A673 (cell line): ENCODE measurements around the gene NCKAP5. TPM values are rescaled to one million over a fixed set of nuclear protein-coding genes. Genes with fewer than 3 reads are reported as not detected.
A peak's percentile ranks its signal among the peaks of the same experiment; 100 is the strongest.

ENCODE experiments used
- BruUV-seq: library from RNA; stranded (reverse); fragments of 400-500 nt; replicated peaks from 2 replicates; lab custom pipeline; 2021; lab: Mats Ljungman, UMichigan
- CTCF ChIA-PET: fragments of 300-600 bp; sonication (Branson Sonifier 250); formaldehyde crosslinking; loops from one replicate; lab custom pipeline; 2022; ENCODE audit warnings: antibody characterized with exemption; lab: Charles Lee
- POLR2A ChIA-PET: fragments of 300-600 bp; sonication (Branson Sonifier 250); formaldehyde crosslinking; loops from one replicate; lab custom pipeline; 2022; ENCODE audit warnings: antibody characterized with exemption; ENCODE audit not compliant: low non-redundant PET; lab: Charles Lee
- DNase-seq: peaks from one replicate; pipeline ENCODE4 v3.0.0-alpha.2; 2015; ENCODE audit warnings: low spot score
- H3K27ac ChIP-seq: fragments of 200-600 bp; sonication (generic); 2 replicates; pipeline ENCODE4 v1.5.1; 2016; ENCODE audit warnings: mixed run types, low read depth, mild to moderate bottlenecking, mixed read lengths, antibody characterized with exemption, low read length; ENCODE audit not compliant: poor library complexity, severe bottlenecking
- H3K27me3 ChIP-seq: fragments of 200-600 bp; sonication (generic); replicated peaks from 2 replicates; pipeline ENCODE4 v1.6.1; 2017; ENCODE audit warnings: mixed run types, low read depth, mild to moderate bottlenecking, mixed read lengths, antibody characterized with exemption, low read length; ENCODE audit not compliant: insufficient read depth, poor library complexity
- H3K36me3 ChIP-seq: fragments of 200-600 bp; sonication (generic); 2 replicates; pipeline ENCODE4 v1.6.1; 2016; ENCODE audit warnings: mixed run types, mild to moderate bottlenecking, mixed read lengths, antibody characterized with exemption, low read length; ENCODE audit not compliant: insufficient read depth, poor library complexity, severe bottlenecking
- H3K4me1 ChIP-seq: fragments of 200-600 bp; sonication (generic); 2 replicates; pipeline ENCODE4 v1.6.1; 2017; ENCODE audit warnings: mixed run types, mild to moderate bottlenecking, mixed read lengths, antibody characterized with exemption, low read length; ENCODE audit not compliant: insufficient read depth, poor library complexity, severe bottlenecking
- H3K4me3 ChIP-seq: fragments of 200-600 bp; sonication (generic); 2 replicates; pipeline ENCODE4 v1.5.1; 2016; ENCODE audit warnings: low read depth, mixed run types, mild to moderate bottlenecking, mixed read lengths, low read length; ENCODE audit not compliant: poor library complexity, severe bottlenecking
- H3K9me3 ChIP-seq: fragments of 200-600 bp; sonication (generic); 2 replicates; pipeline ENCODE4 v1.6.1; 2016; ENCODE audit warnings: mixed run types, low read depth, mild to moderate bottlenecking, mixed read lengths, antibody characterized with exemption, low read length; ENCODE audit not compliant: poor library complexity, severe bottlenecking
- CTCF ChIP-seq: fragments of 300-800, 200-600 bp; sonication (generic); conservative IDR thresholded peaks from 2 replicates; pipeline ENCODE4 v1.5.1; 2017; ENCODE audit warnings: low read depth, mild to moderate bottlenecking, antibody characterized with exemption, low read length, moderate library complexity, mixed read lengths
- EZH2 ChIP-seq: fragments of 200-600 bp; sonication (generic); IDR thresholded peaks from 2 replicates; pipeline ENCODE4 v1.6.1; 2017; ENCODE audit warnings: borderline replicate concordance, low read depth, mild to moderate bottlenecking, mixed read lengths, antibody characterized with exemption, low read length; ENCODE audit not compliant: poor library complexity, severe bottlenecking
- intact Hi-C: fragments of 100-400 bp; cut with micrococcal nuclease; formaldehyde crosslinking; loops from one replicate; pipeline ENCODE4 v1.10.0; 2022; ENCODE audit not compliant: unreplicated experiment
- total RNA-seq: library from RNA; stranded (reverse); gene quantifications from 2 replicates; pipeline ENCODE4 v1.2.3, GENCODE V29; 2021

Gene NCKAP5
- total RNA-seq, 1 experiment from 2014 or later: 26.6 TPM

- no TSS peak for BruUV-seq
- peak; percentile 91 for DNase-seq
- H3K27me3 ChIP-seq: no peaks in the 10 kb centered on the region
- CTCF ChIA-PET: interaction anchor here (0.6 to 0.9 kb wide), 3 partner anchors 31 to 553 kb away, joined by 3 to 10 read pairs (median 4); no protein-coding TSS in a partner anchor
- intact Hi-C loops: no loop called here
- POLR2A ChIA-PET: no interaction called here
- no peaks in the 10 kb centered on the region for H3K9me3 ChIP-seq
- H3K4me1 ChIP-seq: peaks cover 50% of the 10 kb centered on the region
- no peaks in the 10 kb centered on the region for H3K36me3 ChIP-seq
- no peak overlapping the region for H3K4me3 ChIP-seq
- TF ChIP-seq CTCF (no peak), EZH2 (no peak)
- peak overlapping the region; percentile 23 for H3K27ac ChIP-seq
These were observed 274.5 kb downstream of the NCKAP5 start for GRCh38 chr2:133293544-133294353.

- H3K4me1 ChIP-seq: peaks cover 44% of the 10 kb centered on the region
- TF ChIP-seq EZH2: no peak
- H3K36me3 ChIP-seq: no peaks in the 10 kb centered on the region
- ChIA-PET POLR2A (no interaction called here), CTCF (no interaction called here)
- intact Hi-C loops: no loop called here
- BruUV-seq: no TSS peak
- no peak overlapping the region for H3K4me3 ChIP-seq
- no peak for DNase-seq
- no peaks in the 10 kb centered on the region for H3K9me3 ChIP-seq
- H3K27ac ChIP-seq: no peak overlapping the region
- no peaks in the 10 kb centered on the region for H3K27me3 ChIP-seq
These were observed 276.0 kb downstream of the NCKAP5 start for GRCh38 chr2:133292259-133292658.

- Histone ChIP-seq H3K4me1 (peaks cover 25% of the 10 kb centered on the region), H3K4me3 (no peak overlapping the region), H3K27me3 (no peaks in the 10 kb centered on the region), H3K9me3 (no peaks in the 10 kb centered on the region), H3K27ac (no peak overlapping the region), H3K36me3 (no peaks in the 10 kb centered on the region)
- POLR2A ChIA-PET: no interaction called here
- no peak for TF ChIP-seq CTCF
- TF ChIP-seq EZH2: no peak
- DNase-seq: no peak
- intact Hi-C loops: no loop called here
- BruUV-seq: no TSS peak
- CTCF ChIA-PET: no interaction called here
These were observed 280.6 kb downstream of the NCKAP5 start for GRCh38 chr2:133287709-133288108.
